Body of pancreas (tissue), 4 donors: ENCODE results near the gene IGSF21.

Experiments used
- CTCF ChIP-seq, 7 experiments: fragments of 450-650 bp in 4 of 7; fragments of 200-600 bp in 3 of 7; sonication (generic) in 3 of 7; IDR thresholded peaks; one replicate each; pipeline ENCODE4 v1.5.1; 2016 to 2019; ENCODE audit warnings: antibody characterized with exemption in 7 of 7
- POLR2A ChIP-seq, 3 donors: fragments of 450-650 bp; IDR thresholded peaks; one replicate each; pipeline ENCODE4 v1.6.1; 2016; ENCODE audit warnings: antibody characterized with exemption in 3 of 3, mild to moderate bottlenecking in 2 of 3

DNA sequence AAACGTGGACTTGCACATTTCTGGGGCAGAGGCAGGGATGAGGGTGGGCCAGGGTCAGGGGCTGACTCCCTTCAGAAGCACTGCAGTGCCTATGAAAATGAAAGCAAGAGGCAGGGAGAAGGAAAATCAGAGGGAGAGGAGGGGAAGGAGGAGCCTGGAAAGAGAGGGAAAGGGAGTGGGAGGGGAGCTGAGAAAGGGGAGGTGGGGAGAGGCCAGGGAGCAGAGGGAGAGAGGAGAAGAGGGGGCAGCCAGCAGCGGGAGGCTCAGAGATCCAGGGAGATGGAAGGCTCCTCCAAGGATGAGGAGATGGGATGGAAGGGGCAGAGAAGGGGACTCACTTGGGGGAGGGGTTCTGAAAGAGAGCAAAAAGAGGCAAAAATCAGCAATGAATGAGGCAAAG is 276.9 kb downstream of the IGSF21 start:
- TF ChIP-seq POLR2A (IDR thresholded peaks at IDR 0.05) (no peak), CTCF (IDR thresholded peaks at IDR 0.05) (no peak)
